GM10847 (cell line): ENCODE results near the gene PVR.

Source experiments
- POLR2A ChIP-seq: IDR thresholded peaks from 2 replicates; pipeline ENCODE4 v1.6.1; 2011; ENCODE audit not compliant: insufficient read length; ENCODE audit errors: extremely low read depth

PVR gene

GRCh38 chr19:44635581-44636438 is 7.9 kb upstream of the PVR start:
- no peak for TF ChIP-seq POLR2A

GRCh38 chr19:44636439-44637389 is 7.0 kb upstream of the PVR start:
- TF ChIP-seq POLR2A, result no peak

- no peak for TF ChIP-seq POLR2A
These were observed 6.3 kb upstream of the PVR start for GRCh38 chr19:44637390-44637764.

- TF ChIP-seq POLR2A, result no peak
These were observed 3.2 kb upstream of the PVR start for GRCh38 chr19:44640518-44640917.

- TF ChIP-seq POLR2A, result no peak
These were observed 2.0 kb upstream of the PVR start for GRCh38 chr19:44641501-44642265.

- no peak for TF ChIP-seq POLR2A
These were observed 1.3 kb upstream of the PVR start for GRCh38 chr19:44642377-44642776.

- TF ChIP-seq POLR2A, result no peak
These were observed 799 bp downstream of the PVR start for GRCh38 chr19:44644402-44645016.

- TF ChIP-seq POLR2A, result no peak
These were observed 1.8 kb downstream of the PVR start for GRCh38 chr19:44645407-44646048.

GRCh38 chr19:44646049-44646416 is 2.3 kb downstream of the PVR start:
- no peak for TF ChIP-seq POLR2A

GRCh38 chr19:44647144-44647543 is 3.4 kb downstream of the PVR start:
- no peak for TF ChIP-seq POLR2A

- no peak for TF ChIP-seq POLR2A
These were observed 5.0 kb downstream of the PVR start for GRCh38 chr19:44648631-44649251.

GRCh38 chr19:44649578-44650145 is 6.0 kb downstream of the PVR start:
- TF ChIP-seq POLR2A, result no peak

- no peak for TF ChIP-seq POLR2A
These were observed 9.6 kb downstream of the PVR start for GRCh38 chr19:44653343-44653742.
